Ramos (cell line): ENCODE measurements around the gene LRIF1.

Source experiments
- in situ Hi-C: fragments of 300-500 bp; cut with MboI; formaldehyde crosslinking; loops from one replicate; pipeline ENCODE4 v1.14.3; 2022; ENCODE audit warnings: low sequenced_read_pairs; ENCODE audit not compliant: unreplicated experiment

Gene LRIF1

GRCh38 chr1:110963691-110964454 lies at the start of gene LRIF1:
Gene LRIF1 (minus strand): TSS chr1:110963922. CDS start chr1:110963688, 234 bp downstream.
- in situ Hi-C loops: no loop called here

DNA sequence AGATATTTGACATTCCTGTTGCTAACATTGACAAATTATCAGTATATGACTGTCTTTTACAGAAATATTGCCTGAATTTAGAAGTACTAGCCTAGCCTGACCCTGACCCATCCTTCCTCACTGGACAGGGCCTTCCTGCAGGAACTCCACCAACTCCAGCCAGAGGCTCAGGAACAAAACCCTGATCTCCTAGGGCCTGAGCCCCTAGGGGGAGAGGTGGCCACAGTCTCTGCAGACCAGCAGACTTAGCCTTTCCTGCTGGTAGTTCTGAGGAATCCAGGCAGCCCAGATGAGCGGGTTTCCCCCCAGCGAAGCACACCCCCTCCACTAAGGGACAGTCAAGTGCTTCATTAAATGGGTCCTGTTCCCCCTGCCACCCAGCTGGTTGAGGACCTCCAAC lies 44.3 kb upstream of the LRIF1 start:
- in situ Hi-C loops: no loop called here

DNA sequence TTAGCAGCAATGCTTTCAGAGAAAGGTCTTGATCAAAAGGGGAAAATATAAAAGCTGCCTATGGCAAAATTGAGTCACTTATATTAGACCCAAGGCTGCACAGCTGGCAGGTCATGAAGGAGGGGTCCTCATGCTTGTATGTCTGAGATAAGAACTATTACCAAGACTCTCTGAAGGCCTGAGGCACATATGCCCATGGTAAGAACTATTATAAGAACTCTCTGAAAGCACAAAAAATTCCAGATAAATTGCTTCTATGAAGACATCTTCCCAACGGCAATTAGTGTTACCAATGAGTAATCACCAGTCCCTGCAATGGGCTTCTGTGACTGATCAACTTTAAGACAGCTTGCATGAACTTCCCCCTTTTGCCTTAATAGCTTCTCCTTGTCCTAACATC lies 42.8 kb upstream of the LRIF1 start:
- in situ Hi-C loops: no loop called here

DNA sequence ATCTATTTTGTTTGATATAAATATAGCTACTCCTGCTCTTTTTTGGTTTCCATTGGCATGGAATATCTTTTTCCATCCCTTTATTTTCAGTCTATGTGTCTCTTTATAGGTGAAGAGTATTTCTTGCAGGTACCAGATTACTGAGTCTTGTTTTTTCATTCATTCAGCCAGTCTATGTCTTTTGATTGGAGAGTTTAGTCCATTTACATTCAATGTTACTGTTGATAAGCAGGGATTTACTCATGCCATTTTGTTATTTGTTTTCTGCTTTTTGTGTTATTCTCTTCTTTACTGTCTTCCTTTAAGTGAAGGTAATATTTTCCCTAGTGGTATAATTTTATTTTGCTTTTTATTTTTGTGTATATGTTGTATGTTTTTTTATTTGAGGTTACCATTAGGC lies 35.9 kb upstream of the LRIF1 start:
- in situ Hi-C loops: loop anchor here (10.0 kb wide), 2 partner anchors 385 to 485 kb away; partner anchors contain the start of gene KCNA10

- in situ Hi-C loops: loop anchor here (5.0 to 10.0 kb wide), 3 partner anchors 205 to 478 kb away; partner anchors contain the start of gene KCNA10
Observed at GRCh38 chr1:110992329-110992728, 28.6 kb upstream of the LRIF1 start.

- in situ Hi-C loops: loop anchor here (5.0 to 10.0 kb wide), 3 partner anchors 204 to 476 kb away; partner anchors contain the start of gene KCNA10
Observed at GRCh38 chr1:110991295-110991694, 27.6 kb upstream of the LRIF1 start.

DNA sequence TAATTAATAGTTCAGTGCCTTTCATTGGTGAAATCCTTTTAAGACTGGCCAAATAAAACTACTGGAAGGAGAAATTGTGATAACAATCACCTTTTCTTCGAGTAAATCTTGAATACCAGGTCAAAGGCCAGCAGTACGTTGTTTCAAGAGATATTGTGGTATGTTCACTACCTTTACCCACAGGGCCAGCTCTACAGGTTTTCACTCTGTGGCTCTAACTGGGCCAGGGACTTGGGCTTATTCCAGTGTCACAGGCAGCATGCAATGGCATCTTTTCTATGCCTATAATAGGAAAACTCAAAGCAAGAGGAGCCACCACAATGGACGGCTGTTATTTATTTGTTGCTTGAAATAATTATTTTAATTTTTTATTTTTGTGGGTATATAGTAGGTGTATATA lies 26.8 kb upstream of the LRIF1 start:
- in situ Hi-C loops: loop anchor here (5.0 to 10.0 kb wide), 3 partner anchors 203 to 476 kb away; partner anchors contain the start of gene KCNA10

- in situ Hi-C loops: no loop called here
Observed at GRCh38 chr1:110986407-110986891, 22.7 kb upstream of the LRIF1 start.

- in situ Hi-C loops: no loop called here
Observed at GRCh38 chr1:110982320-110982719, 18.6 kb upstream of the LRIF1 start.

DNA sequence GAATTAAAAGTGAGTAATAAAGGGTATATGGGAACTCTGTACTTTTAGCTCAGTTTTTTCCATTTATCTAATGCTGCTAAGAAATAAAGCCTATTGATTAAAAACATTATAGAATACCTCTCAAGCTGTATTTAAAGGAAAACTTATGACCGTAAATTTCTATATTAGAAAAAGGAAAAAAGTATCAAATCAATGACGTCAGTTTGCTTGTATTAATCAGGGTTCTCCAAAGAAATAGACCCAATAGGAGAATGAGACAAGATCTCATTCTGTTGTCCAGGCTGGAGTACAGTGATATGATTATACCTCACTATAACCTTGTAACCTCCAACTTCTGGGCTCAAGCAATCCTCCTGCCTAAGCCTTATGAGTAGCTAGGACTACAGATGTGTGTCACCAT lies 15.4 kb upstream of the LRIF1 start:
- in situ Hi-C loops: no loop called here

DNA sequence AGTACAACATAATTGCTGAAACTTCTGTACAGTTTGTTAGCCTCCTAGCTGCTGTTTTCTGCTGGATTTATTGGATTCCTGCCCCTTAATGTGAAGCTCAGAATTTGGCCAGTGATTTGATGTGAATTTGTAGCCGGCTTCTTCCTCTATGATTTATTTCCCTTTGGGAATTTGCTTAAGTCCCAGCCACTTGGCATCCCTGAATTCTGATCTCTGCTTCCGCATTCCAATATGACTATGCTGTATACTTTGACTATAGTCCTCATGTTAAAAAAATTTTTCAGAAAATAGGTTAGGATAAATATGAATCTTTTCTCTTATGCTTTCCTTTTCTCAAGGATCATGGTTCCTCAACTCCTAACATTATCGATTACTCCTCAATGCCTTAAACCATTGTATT lies 12.4 kb upstream of the LRIF1 start:
- in situ Hi-C loops: no loop called here

DNA sequence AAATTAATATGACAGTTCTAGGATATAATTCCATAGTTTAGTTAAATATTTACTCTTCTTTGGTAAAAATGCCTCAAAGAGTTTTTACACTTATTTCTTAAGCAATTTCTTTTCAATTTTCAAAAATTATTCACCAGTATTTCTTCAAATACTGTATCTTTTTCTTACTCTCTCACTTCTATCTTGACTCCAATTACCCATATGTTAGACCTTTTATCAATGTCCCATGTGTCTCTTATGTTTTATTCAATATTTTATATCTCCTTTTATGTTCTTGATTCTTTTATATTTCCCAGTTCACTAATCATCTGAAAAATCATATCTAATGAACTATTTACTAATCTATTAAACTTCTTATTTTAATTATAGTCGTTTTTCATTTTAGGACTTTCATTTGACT lies 11.5 kb upstream of the LRIF1 start:
- in situ Hi-C loops: no loop called here

DNA sequence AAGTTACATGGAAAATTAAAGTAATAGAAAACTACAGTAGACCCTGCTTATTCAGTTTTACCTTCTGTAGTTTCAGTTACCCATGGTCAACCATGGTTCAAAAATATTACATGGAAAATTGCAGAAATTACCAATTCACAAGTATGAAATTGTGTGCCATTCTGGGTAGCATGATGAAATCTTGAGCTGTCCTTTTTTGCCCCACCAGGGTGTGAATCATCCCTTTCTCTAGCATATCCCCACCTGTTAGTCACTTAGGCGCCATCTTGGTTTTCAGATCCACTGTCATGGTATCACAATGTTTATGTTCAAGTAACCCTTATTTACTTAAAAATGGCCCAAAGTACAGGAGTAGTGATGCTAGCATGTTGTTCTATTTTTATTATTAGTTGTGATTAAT lies 3.5 kb upstream of the LRIF1 start:
- in situ Hi-C loops: no loop called here

DNA sequence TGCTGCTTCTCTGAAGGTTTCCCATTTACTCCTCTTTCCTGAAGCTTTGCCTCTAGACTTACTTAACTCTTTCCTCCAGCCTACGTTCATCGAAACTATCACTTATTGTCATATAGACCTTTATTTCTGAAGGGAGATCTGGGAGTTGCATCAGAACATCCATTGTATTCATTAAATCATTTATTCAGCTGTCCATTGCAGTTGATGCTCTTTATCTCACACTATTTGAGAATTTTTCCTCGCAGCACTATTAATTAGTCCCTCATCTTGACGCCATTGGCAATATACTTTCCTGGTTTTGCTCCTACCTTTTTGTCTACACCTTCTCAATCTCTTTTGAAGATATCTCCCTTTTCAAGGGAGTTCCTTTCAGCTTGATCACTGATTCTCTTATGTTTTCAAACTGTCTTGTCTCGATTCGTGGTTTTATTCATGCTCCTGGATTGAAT lies 757 bp upstream of the LRIF1 start:
- in situ Hi-C loops: no loop called here

DNA sequence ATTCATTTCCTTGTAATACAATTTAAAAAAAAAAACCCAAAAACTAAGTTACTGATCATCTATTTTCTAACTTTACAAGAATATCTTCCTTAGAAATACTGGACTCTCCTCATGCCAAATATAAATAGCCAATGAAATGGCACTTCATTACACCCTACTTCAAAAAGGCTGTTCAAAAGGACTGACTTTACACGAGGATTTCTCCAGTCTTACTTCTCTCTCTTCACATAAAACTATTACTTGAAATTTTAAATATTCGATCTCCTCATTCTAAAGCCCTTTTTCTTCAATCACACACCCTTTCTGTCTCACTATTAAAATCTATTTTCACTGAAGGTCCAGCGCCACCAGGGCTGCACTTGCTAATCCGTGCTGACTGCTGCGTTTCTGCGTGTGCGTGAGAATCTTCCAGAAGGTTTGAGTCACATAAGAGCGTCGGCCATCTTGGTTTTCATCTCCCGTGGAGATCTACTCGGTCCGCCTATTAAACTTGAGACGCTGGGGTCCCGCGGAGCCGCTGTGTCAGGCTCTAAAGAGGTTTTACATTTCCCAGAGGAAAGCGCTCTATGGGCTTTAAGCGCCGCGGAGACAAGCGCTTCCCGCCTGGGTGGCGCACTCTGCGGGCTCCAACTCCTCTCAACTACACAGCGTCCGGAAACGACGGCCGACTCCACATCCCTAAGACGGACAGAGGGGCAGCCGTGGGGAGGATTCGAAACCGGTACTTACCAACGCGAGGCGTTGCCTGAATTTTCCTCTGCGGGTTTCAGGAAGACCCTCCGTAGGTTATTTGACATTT lies 631 bp downstream of the LRIF1 start:
- in situ Hi-C loops: no loop called here

GRCh38 chr1:110961902-110962301 lies 1.8 kb downstream of the LRIF1 start:
- in situ Hi-C loops: no loop called here

DNA sequence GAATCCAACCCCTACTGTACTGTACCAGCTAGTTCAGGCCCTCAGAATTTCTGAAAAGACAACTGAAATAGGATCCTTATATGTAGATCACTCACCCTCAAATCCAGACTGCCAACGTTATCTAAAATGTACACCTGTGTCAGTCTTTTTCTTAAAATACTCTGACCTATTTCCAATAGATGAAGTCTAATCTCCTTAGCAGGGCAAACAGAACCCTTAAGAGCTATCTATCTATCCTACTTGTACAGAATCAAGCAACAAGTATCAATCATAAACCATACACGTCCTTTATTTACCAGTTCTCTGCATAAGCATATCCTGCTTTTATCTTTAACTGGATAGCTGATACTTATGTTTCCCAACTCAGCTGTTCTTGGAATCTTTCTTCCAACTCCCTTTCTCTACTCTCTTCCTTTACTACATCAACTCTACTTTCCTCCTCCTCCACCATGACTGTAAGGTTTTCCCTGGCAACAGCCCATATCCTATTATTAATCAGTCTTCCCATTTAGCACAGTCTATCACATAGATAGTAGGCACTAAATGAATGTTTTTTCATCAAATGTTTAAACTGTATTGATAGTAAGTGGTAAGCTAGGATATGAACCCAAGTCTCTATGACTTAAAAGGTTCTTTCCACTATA lies 2.8 kb downstream of the LRIF1 start:
- in situ Hi-C loops: no loop called here

- in situ Hi-C loops: no loop called here
Observed at GRCh38 chr1:110957798-110958197, 5.9 kb downstream of the LRIF1 start.

DNA sequence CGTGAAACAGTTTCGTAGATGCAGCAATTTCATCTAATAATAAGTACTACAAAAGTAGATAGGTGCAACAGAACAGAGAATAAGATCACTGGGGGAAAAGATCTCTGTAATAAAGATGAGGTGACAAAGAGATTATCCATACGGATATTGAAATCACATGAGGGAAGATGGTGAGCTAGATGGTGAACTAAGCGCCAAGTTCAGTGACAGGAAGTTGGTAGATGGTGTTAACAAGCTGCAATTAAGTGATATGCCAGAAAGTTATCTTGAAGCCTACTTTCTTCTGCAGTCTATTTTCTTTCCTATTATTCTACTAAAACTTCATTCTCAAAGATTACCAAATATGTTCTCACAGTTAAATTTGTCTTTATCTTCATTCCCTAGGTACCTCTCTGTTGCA lies 7.1 kb downstream of the LRIF1 start:
- in situ Hi-C loops: no loop called here

DNA sequence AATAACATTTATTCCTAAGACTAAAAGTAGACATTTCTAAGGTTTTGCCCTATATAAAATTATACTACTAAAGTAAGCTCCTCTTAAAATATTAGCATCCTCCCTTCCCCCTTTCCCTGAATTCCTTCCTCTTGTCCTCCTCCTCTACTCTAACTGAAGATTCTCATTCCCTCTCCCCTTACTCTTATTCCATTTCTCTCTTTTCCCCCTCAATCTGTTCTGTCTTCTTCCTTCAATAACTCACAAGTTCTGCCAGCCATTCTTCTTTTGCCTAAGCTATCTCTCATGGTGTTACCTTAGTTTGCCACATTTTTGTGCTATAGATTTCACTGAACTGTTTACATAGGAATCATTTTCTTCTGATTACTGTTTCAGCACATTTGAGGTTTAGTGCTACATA lies 10.7 kb downstream of the LRIF1 start:
- in situ Hi-C loops: no loop called here

DNA sequence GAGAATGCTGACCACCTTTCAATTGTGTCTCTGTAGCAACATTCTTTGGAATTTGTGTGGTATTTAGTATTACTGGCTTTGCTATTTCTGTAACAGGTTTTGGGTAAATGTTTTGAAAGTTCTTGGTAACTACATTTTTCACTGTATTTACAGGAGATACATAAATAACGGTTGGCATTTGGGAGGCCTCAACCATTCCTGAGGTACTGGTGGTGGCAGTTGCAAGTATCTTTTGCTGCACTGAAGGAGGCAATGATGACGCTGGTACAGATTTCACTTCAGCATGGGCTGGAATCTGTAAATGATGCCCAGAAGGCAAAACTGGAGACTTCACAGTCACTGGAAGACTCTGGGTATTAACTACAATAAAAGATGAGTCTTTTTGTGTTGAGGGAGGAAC lies 11.7 kb downstream of the LRIF1 start:
- in situ Hi-C loops: no loop called here
